CD4-positive, alpha-beta T cell (primary cell): ENCODE measurements around the gene ZBTB20. TPM values are rescaled to one million over a fixed set of nuclear protein-coding genes. Genes with fewer than 3 reads are reported as not detected.

ENCODE experiments used
- ATAC-seq: fragments of 200-7000 bp; cut with Tn5 transposase; one replicate; pipeline ENCODE4 v1.10.0; 2022; ENCODE audit warnings: mild to moderate bottlenecking; ENCODE audit not compliant: poor library complexity
- CTCF ChIA-PET: fragments of 350-600 bp; sonication (Branson Sonifier 250); formaldehyde crosslinking; loops from one replicate; lab custom pipeline; 2021; ENCODE audit warnings: antibody characterized with exemption, inconsistent platforms; lab: Charles Lee
- POLR2A ChIA-PET: fragments of 350-600 bp; sonication (Branson Sonifier 250); formaldehyde crosslinking; loops from one replicate; lab custom pipeline; 2021; ENCODE audit warnings: antibody characterized with exemption, inconsistent platforms; lab: Charles Lee
- DNase-seq, 14 experiments: peaks; one replicate each; pipeline ENCODE4 v3.0.0-alpha.2; 2013 to 2020; ENCODE audit warnings: mixed read lengths in 2 of 14
- H3K27ac ChIP-seq, 2 donors: one replicate each; pipeline versions ENCODE4 v1.5.1 to v1.7.0; 2013; ENCODE audit warnings: low read length in 2 of 2, low read depth in 1 of 2, mild to moderate bottlenecking in 1 of 2
- H3K27me3 ChIP-seq, 2 experiments: 1 replicate in 1 of 2; 2 replicates in 1 of 2; pipeline versions ENCODE4 v1.6.1 to v1.7.0; 2013; ENCODE audit warnings: low read length in 2 of 2, control low read depth in 1 of 2, mild to moderate bottlenecking in 1 of 2, moderate library complexity in 1 of 2; ENCODE audit not compliant: insufficient read depth in 2 of 2, control insufficient read depth in 1 of 2
- H3K36me3 ChIP-seq: one replicate; pipeline ENCODE4 v1.6.1; 2013; ENCODE audit warnings: low read length, control low read depth; ENCODE audit not compliant: insufficient read depth
- H3K4me1 ChIP-seq: one replicate; pipeline ENCODE4 v1.6.1; 2013; ENCODE audit warnings: low read length, control low read depth; ENCODE audit not compliant: insufficient read depth
- H3K4me3 ChIP-seq: one replicate; pipeline ENCODE4 v1.5.1; 2013; ENCODE audit warnings: mild to moderate bottlenecking, low read length, moderate library complexity
- H3K9me3 ChIP-seq, 2 experiments: 1 replicate in 1 of 2; 2 replicates in 1 of 2; pipeline versions ENCODE4 v1.6.1 to v1.7.0; 2013; ENCODE audit warnings: low read length in 2 of 2, mild to moderate bottlenecking in 2 of 2, control low read depth in 1 of 2, moderate library complexity in 1 of 2; ENCODE audit not compliant: control insufficient read depth in 1 of 2, insufficient read depth in 1 of 2
- H3K27ac Mint-ChIP-seq: one replicate; pipeline ENCODE4 v1.8.0; 2020; ENCODE audit warnings: mixed read lengths
- H3K27me3 Mint-ChIP-seq: one replicate; pipeline ENCODE4 v1.8.0; 2021; ENCODE audit warnings: mixed read lengths
- H3K36me3 Mint-ChIP-seq: one replicate; pipeline ENCODE4 v1.8.0; 2021; ENCODE audit warnings: low read depth, mixed read lengths
- H3K4me1 Mint-ChIP-seq: one replicate; pipeline ENCODE4 v1.8.0; 2021; ENCODE audit warnings: low read depth, mixed read lengths
- H3K4me3 Mint-ChIP-seq: one replicate; pipeline ENCODE4 v1.8.0; 2020; ENCODE audit warnings: mild to moderate bottlenecking, mixed read lengths
- H3K9me3 Mint-ChIP-seq: one replicate; pipeline ENCODE4 v1.8.0; 2020; ENCODE audit warnings: mixed read lengths
- intact Hi-C, 2 experiments: fragments of 100-400 bp; cut with DNase I in 1 of 2; cut with micrococcal nuclease in 1 of 2; formaldehyde crosslinking; loops; one replicate each; pipeline versions ENCODE4 v1.15.1 to v1.9.0; 2023 to 2025; cut with DNase I, micrococcal nuclease
- total RNA-seq, 174 experiments: library from RNA in 2 of 174; stranded (reverse) in 2 of 174; gene quantifications; one replicate each; pipeline ENCODE4 v1.2.3 and lab custom pipeline; 2021 to 2026
- TF ChIP-seq, protein P1 (sequence below): fragments of 200-600 bp; IDR thresholded peaks from one replicate; pipeline ENCODE4 v1.8.0; 2022; ENCODE audit warnings: antibody characterized with exemption, mild to moderate bottlenecking

The ZBTB20 gene
- total RNA-seq, 2 experiments from 2014 or later: 41.6 to 47.4 TPM

DNA sequence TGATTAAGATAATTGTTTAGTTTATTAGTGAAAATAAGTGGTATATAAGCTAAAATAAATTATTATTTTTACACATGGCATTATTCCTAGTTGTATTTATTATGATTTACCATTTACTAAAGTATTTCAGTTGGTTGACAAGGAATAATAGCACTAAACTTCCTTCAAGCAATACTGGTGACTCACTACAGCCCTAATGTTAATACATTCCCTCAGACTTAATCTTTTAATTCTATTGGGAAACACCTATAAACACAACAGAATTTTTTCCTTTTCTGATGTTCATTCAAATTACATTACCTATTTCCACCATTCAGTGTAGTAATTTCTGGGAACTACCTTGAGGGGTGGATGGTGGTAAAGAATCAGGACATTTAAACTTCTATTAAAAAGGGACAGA, 589.3 kb downstream of the ZBTB20 start:
- ChIA-PET POLR2A (no interaction called here), CTCF (no interaction called here)
- Histone ChIP-seq H3K27ac (no peak overlapping the region), H3K4me3 (no peak overlapping the region), H3K4me1 (no peaks in the 10 kb centered on the region), H3K9me3 (no peaks in the 10 kb centered on the region), H3K36me3 (no peaks in the 10 kb centered on the region), H3K27me3 (no peaks in the 10 kb centered on the region)
- peaks cover 3% of the 10 kb centered on the region for H3K4me1 Mint-ChIP-seq
- H3K9me3 Mint-ChIP-seq: no peaks in the 10 kb centered on the region
- H3K4me3 Mint-ChIP-seq: no peak overlapping the region
- H3K27ac Mint-ChIP-seq: no peak overlapping the region
- H3K27me3 Mint-ChIP-seq: no peaks in the 10 kb centered on the region
- TF ChIP-seq, protein P1, sequence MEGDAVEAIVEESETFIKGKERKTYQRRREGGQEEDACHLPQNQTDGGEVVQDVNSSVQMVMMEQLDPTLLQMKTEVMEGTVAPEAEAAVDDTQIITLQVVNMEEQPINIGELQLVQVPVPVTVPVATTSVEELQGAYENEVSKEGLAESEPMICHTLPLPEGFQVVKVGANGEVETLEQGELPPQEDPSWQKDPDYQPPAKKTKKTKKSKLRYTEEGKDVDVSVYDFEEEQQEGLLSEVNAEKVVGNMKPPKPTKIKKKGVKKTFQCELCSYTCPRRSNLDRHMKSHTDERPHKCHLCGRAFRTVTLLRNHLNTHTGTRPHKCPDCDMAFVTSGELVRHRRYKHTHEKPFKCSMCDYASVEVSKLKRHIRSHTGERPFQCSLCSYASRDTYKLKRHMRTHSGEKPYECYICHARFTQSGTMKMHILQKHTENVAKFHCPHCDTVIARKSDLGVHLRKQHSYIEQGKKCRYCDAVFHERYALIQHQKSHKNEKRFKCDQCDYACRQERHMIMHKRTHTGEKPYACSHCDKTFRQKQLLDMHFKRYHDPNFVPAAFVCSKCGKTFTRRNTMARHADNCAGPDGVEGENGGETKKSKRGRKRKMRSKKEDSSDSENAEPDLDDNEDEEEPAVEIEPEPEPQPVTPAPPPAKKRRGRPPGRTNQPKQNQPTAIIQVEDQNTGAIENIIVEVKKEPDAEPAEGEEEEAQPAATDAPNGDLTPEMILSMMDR: no peak
- peaks cover 20% of the 10 kb centered on the region for H3K36me3 Mint-ChIP-seq
- ATAC-seq (no peak), DNase-seq (no peak)
- intact Hi-C loops: no loop called here

DNA sequence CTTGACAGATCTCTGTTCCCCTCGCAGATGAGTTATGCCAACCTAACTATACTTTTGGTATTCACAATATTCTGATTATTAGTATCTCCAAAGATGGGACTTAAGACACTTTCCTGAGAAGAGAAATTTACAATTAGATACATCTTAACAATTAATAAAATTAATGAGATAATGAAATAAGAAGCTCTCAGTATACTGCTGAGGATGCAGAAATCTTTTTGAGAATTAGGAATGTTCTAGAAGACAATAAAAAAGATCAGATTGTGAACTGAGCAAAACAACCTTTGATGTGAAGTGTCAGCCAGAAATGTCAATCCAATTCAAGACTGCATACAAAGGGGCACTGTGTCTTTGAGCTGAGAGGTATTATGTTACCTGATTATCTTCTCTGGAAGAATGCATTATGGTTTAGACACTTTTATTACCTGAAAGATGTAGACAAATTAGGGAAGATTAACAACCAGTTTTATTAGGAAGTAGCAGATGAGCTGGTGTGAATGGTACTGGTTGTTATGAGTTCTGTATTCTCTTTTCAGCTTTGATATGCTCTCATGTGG, 590.4 kb downstream of the ZBTB20 start:
- no peaks in the 10 kb centered on the region for H3K36me3 ChIP-seq
- ATAC-seq: no peak
- no peak overlapping the region for H3K4me3 ChIP-seq
- no peak for DNase-seq
- Mint-ChIP-seq H3K36me3 (peaks cover 10% of the 10 kb centered on the region), H3K4me3 (no peak overlapping the region), H3K27me3 (no peaks in the 10 kb centered on the region), H3K4me1 (peaks cover 3% of the 10 kb centered on the region), H3K9me3 (no peaks in the 10 kb centered on the region), H3K27ac (no peak overlapping the region)
- H3K27ac ChIP-seq: no peak overlapping the region
- POLR2A ChIA-PET: no interaction called here
- TF ChIP-seq, protein P1: no peak
- H3K4me1 ChIP-seq: no peaks in the 10 kb centered on the region
- CTCF ChIA-PET: no interaction called here
- intact Hi-C loops: no loop called here
- no peaks in the 10 kb centered on the region for H3K9me3 ChIP-seq
- H3K27me3 ChIP-seq: no peaks in the 10 kb centered on the region

DNA sequence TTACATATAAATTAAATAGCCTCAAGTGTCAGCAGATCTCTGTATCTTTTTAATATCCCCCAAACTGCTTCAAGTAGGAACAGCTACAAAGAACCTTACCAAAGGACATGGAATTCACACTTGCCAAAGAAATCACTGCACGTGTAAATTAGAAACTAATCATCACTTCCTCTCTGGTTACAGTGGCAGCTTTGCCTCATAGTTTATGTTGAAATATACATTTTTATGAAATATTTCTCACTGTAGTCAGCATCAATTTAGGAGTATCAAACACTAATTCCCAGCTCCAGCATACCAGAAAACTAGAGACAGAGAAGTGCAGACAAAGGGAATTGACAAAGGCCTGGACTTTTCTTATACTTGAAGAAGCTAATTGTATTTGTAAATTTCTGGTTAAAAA, 592.4 kb downstream of the ZBTB20 start:
- ATAC-seq: no peak
- CTCF ChIA-PET: interaction anchor here (1.0 kb wide), 1 partner anchor 51 kb away, joined by 3 read pairs; no protein-coding TSS in a partner anchor
- TF ChIP-seq, protein P1: no peak

More for the DNA sequence above, 592.4 kb downstream of the ZBTB20 start:
- Histone ChIP-seq H3K4me3 (no peak overlapping the region), H3K36me3 (no peaks in the 10 kb centered on the region), H3K27me3 (no peaks in the 10 kb centered on the region), H3K9me3 (no peaks in the 10 kb centered on the region), H3K4me1 (no peaks in the 10 kb centered on the region), H3K27ac (no peak overlapping the region)
- H3K36me3 Mint-ChIP-seq: peaks cover 8% of the 10 kb centered on the region
- peaks cover 3% of the 10 kb centered on the region for H3K4me1 Mint-ChIP-seq
- POLR2A ChIA-PET: no interaction called here
- DNase-seq: no peak
- intact Hi-C loops: no loop called here
- no peak overlapping the region for H3K4me3 Mint-ChIP-seq
- no peak overlapping the region for H3K27ac Mint-ChIP-seq
- no peaks in the 10 kb centered on the region for H3K27me3 Mint-ChIP-seq
- no peaks in the 10 kb centered on the region for H3K9me3 Mint-ChIP-seq
